ENCODE data around the gene ATP5F1D. TPM values are rescaled to one million over a fixed set of nuclear protein-coding genes. Genes with fewer than 3 reads are reported as not detected.

ATP5F1D gene
- total RNA-seq, 1 experiment from 2014 or later: 126 TPM

DNA sequence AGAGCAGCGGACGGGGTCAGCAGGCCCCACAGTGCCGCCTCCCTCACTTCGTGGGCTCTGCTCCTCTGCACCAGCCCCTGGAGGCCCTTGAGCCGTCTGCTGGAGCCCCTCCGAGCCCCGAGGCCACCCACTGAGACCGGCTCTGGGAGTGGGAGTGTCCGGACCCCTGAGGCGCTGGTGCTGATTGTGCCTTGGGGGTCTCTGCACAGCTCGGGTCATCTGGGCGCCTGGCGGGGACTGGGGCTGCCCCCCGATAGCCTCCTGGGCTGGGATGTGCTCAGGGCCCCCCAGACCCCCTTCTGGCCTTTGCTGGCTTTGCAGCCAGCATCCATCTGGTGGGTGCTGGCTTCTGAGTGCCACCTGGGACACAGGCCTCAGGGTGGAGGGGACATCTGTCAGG is 19.2 kb upstream of the ATP5F1D start:
- no peaks in the 10 kb centered on the region for H3K27me3 Mint-ChIP-seq (ENCODE audit: insufficient read depth, unreplicated experiment)
- no peaks in the 10 kb centered on the region for H3K4me1 Mint-ChIP-seq (ENCODE audit: low read depth, unreplicated experiment)
- intact Hi-C loops (cut with micrococcal nuclease; ENCODE audit: unreplicated experiment): no loop called here
- Histone ChIP-seq H3K4me1 (no peaks in the 10 kb centered on the region), H3K9me3 (no peaks in the 10 kb centered on the region), H3K36me3 (ENCODE audit: control insufficient read depth, insufficient read depth, low read length) (peaks cover 2% of the 10 kb centered on the region), H3K4me3 (ENCODE audit: low read depth, low read length) (no peak overlapping the region), H3K27me3 (replicated peaks; ENCODE audit: control insufficient read depth, insufficient read depth, low read length) (no peaks in the 10 kb centered on the region)
- DNase-seq: no peak
- BruUV-seq (replicated peaks): no TSS peak
- POLR2A ChIA-PET: no interaction called here
- H3K4me3 Mint-ChIP-seq (ENCODE audit: unreplicated experiment): no peak overlapping the region
- CTCF ChIA-PET: interaction anchor here (0.9 to 1.0 kb wide), 2 partner anchors 19 to 124 kb away, joined by 3 read pairs; partner anchors contain the start of gene ATP5F1D
- H3K36me3 Mint-ChIP-seq (ENCODE audit: insufficient read depth, unreplicated experiment): peaks cover 24% of the 10 kb centered on the region
- TF ChIP-seq, protein P1, sequence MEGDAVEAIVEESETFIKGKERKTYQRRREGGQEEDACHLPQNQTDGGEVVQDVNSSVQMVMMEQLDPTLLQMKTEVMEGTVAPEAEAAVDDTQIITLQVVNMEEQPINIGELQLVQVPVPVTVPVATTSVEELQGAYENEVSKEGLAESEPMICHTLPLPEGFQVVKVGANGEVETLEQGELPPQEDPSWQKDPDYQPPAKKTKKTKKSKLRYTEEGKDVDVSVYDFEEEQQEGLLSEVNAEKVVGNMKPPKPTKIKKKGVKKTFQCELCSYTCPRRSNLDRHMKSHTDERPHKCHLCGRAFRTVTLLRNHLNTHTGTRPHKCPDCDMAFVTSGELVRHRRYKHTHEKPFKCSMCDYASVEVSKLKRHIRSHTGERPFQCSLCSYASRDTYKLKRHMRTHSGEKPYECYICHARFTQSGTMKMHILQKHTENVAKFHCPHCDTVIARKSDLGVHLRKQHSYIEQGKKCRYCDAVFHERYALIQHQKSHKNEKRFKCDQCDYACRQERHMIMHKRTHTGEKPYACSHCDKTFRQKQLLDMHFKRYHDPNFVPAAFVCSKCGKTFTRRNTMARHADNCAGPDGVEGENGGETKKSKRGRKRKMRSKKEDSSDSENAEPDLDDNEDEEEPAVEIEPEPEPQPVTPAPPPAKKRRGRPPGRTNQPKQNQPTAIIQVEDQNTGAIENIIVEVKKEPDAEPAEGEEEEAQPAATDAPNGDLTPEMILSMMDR (IDR thresholded peaks at IDR 0.05; ENCODE audit: insufficient read depth in 1 of 2, low read depth in 1 of 2, low read length in 1 of 2, severe bottlenecking in 1 of 2, unreplicated experiment in 1 of 2): peak in 1 of 2 experiments; percentile 14
- H3K9me3 Mint-ChIP-seq (ENCODE audit: unreplicated experiment): no peaks in the 10 kb centered on the region
- no peak overlapping the region for H3K27ac Mint-ChIP-seq (ENCODE audit: unreplicated experiment)

DNA sequence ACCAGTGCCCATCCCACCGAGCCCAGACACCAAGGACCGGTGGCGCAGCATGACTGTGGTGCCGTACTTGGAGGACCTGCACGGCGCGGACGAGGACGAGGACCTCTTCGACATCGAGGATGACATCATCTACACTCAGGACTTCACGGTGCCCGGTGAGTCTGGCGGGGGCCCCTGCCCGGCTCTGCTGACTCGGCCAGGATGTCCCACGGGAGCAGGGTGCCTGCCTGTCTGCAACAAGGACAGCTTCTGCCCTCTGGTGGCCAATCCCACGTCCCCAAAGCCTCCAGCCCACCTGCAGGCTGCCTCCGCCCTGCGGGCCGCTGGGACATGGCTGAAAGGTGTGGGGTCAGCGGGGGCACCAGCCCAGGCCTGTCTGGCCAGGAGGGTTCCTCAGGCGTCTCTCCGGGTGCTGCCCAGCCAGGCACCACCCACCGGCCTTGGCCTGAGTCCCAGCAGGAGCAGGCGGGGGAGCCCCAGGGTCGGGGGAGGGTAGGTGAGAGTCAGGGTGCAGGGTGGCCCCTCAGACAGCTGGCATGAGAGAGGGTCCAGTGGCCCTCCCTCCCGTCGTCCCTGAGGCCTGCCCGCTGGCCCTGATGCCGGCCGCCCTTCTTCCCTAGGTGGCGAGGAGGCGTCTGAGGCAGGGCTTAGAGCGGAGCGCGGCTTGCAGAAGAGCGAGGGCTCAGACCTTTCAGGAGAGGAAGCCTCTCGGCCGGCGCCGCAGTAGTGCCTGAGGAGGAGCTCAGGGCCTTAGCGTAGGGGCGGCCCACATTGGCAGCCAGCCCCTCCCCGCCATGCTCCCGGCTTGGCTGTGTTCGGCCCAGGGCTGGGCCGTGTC is 18.3 kb upstream of the ATP5F1D start:
- TF ChIP-seq, protein P1 (IDR thresholded peaks at IDR 0.05; ENCODE audit: insufficient read depth in 1 of 2, low read depth in 1 of 2, low read length in 1 of 2, severe bottlenecking in 1 of 2, unreplicated experiment in 1 of 2): peak; percentile 31 to 71
- intact Hi-C loops (cut with micrococcal nuclease; ENCODE audit: unreplicated experiment): no loop called here
- peak in 1 of 2 experiments; percentile 73 for DNase-seq
- no peaks in the 10 kb centered on the region for H3K27me3 ChIP-seq (replicated peaks; ENCODE audit: control insufficient read depth, insufficient read depth, low read length)
- H3K9me3 ChIP-seq: no peaks in the 10 kb centered on the region
- no peak overlapping the region for H3K27ac Mint-ChIP-seq (ENCODE audit: unreplicated experiment)
- no peaks in the 10 kb centered on the region for H3K4me1 Mint-ChIP-seq (ENCODE audit: low read depth, unreplicated experiment)
- H3K4me3 Mint-ChIP-seq (ENCODE audit: unreplicated experiment): no peak overlapping the region
- H3K9me3 Mint-ChIP-seq (ENCODE audit: unreplicated experiment): no peaks in the 10 kb centered on the region
- ChIA-PET CTCF (interaction anchor here (0.9 to 1.0 kb wide), 2 partner anchors 18 to 125 kb away, joined by 3 read pairs; partner anchors contain the start of gene ATP5F1D), POLR2A (no interaction called here)
- no peaks in the 10 kb centered on the region for H3K27me3 Mint-ChIP-seq (ENCODE audit: insufficient read depth, unreplicated experiment)
- H3K36me3 Mint-ChIP-seq (ENCODE audit: insufficient read depth, unreplicated experiment): peaks cover 20% of the 10 kb centered on the region
- no peak overlapping the region for H3K4me3 ChIP-seq (ENCODE audit: low read depth, low read length)
- peaks cover 2% of the 10 kb centered on the region for H3K36me3 ChIP-seq (ENCODE audit: control insufficient read depth, insufficient read depth, low read length)
- no TSS peak for BruUV-seq (replicated peaks)
- H3K4me1 ChIP-seq: no peaks in the 10 kb centered on the region

- peaks cover 2% of the 10 kb centered on the region for H3K36me3 ChIP-seq (ENCODE audit: control insufficient read depth, insufficient read depth, low read length)
- no peaks in the 10 kb centered on the region for H3K9me3 ChIP-seq
- TF ChIP-seq, protein P1 (IDR thresholded peaks at IDR 0.05; ENCODE audit: insufficient read depth in 1 of 2, low read depth in 1 of 2, low read length in 1 of 2, severe bottlenecking in 1 of 2, unreplicated experiment in 1 of 2): no peak
- Mint-ChIP-seq H3K36me3 (ENCODE audit: insufficient read depth, unreplicated experiment) (peaks cover 19% of the 10 kb centered on the region), H3K4me1 (ENCODE audit: low read depth, unreplicated experiment) (no peaks in the 10 kb centered on the region), H3K4me3 (ENCODE audit: unreplicated experiment) (no peak overlapping the region), H3K27ac (ENCODE audit: unreplicated experiment) (no peak overlapping the region), H3K9me3 (ENCODE audit: unreplicated experiment) (no peaks in the 10 kb centered on the region), H3K27me3 (ENCODE audit: insufficient read depth, unreplicated experiment) (no peaks in the 10 kb centered on the region)
- no peak overlapping the region for H3K4me3 ChIP-seq (ENCODE audit: low read depth, low read length)
- no peak for DNase-seq
- BruUV-seq (replicated peaks): no TSS peak
- intact Hi-C loops (cut with micrococcal nuclease; ENCODE audit: unreplicated experiment): no loop called here
- no peaks in the 10 kb centered on the region for H3K4me1 ChIP-seq
- H3K27me3 ChIP-seq (replicated peaks; ENCODE audit: control insufficient read depth, insufficient read depth, low read length): no peaks in the 10 kb centered on the region
- CTCF ChIA-PET: no interaction called here
- POLR2A ChIA-PET: interaction anchor here (0.6 kb wide), 1 partner anchor 10 kb away, joined by 5 read pairs; no protein-coding TSS in a partner anchor
Observed at GRCh38 chr19:1224047-1224825, 17.3 kb upstream of the ATP5F1D start.
